ENCODE measurements around the gene TNFRSF4.

Gene TNFRSF4

DNA sequence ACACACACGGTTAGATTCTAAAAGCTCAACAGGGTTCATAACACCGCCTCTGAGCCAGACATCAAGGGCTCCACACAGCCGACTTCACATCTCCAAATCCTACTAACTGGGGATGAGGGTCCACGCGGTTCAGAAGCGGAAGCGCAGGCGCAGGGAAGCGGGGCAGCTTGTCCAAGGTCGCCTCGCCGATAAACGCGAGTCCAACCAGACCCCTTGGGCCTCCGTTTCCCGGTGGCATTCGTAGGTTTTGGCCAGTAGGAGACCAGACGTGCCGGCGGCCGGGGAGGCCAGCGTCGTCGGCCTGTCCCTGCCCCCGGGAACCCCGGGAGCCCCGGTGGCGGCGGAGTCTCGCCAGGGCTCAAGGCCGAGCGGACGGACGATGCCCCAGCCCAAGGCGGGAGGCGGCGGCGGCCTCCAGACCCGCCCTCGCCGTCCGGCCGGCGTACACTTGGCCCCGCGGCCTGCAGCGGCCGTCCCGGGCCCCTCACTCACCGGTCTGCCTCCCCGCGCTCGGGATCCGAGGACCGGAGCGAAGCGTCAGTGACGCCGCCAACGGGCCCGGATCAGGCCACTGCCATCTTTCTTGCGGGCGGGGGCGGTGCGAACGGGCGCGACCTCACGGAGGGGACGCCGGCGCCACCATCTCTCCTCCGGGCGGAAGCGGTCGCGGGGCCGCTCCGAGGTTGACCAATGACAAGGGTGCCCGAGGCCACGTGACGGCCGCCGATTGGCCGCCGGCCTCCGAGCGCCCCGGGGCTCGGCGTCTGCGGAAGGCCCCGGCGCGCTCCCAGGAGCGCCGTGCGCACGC is 17.7 kb upstream of the TNFRSF4 start, which contains the start of gene SDF4:
TSS of gene SDF4 (minus strand) at position 602 of the 808 bp plus-strand sequence. CDS start 3,229 bp downstream, outside the sequence.
- peak; percentile 82 for DNase-seq (ENCODE audit: low read depth)
- TF ChIP-seq, protein P1, sequence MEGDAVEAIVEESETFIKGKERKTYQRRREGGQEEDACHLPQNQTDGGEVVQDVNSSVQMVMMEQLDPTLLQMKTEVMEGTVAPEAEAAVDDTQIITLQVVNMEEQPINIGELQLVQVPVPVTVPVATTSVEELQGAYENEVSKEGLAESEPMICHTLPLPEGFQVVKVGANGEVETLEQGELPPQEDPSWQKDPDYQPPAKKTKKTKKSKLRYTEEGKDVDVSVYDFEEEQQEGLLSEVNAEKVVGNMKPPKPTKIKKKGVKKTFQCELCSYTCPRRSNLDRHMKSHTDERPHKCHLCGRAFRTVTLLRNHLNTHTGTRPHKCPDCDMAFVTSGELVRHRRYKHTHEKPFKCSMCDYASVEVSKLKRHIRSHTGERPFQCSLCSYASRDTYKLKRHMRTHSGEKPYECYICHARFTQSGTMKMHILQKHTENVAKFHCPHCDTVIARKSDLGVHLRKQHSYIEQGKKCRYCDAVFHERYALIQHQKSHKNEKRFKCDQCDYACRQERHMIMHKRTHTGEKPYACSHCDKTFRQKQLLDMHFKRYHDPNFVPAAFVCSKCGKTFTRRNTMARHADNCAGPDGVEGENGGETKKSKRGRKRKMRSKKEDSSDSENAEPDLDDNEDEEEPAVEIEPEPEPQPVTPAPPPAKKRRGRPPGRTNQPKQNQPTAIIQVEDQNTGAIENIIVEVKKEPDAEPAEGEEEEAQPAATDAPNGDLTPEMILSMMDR (conservative IDR thresholded peaks at IDR 0.05; ENCODE audit: low read depth, low read length), result no peak
- peak within 1 kb of the TSS; percentile 77 for H3K4me3 ChIP-seq (ENCODE audit: low read length)

DNA sequence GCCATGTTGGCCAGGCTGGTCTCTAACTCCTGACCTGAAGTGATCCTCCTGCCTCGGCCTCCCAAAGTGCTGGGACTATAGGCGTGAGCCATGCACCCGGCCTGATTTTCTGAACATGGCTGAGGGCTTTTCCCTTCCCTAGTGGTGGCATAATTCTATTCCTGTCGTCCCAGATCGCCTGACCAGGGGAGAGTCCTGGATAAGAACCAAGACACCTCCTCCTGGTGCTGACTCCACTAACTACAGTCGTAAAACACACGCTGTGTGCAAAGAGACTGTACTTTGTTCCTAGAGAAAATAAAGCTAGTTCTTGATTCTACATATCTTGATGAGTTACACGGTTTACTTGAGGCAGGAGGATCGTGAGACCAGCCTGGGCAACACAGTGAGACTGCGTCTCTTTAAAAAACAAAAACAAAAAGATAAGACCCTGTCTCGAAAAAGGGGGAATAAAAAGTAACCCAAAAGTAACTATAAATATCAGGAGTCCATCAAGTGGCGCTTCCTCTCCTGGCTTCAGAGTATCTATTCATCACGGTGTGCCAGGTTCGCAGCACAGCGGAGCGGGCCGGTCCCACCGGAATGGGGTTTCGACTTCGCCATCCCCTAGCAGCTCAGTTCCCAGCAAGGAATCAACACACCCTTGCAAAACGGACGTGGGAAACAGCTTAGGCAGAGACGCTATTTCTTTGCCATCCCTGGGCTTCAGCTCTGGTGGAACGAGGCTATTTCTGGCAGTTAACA is 16.9 kb upstream of the TNFRSF4 start:
- peak; percentile 35 for DNase-seq (ENCODE audit: low read depth)
- peak overlapping the region; percentile 77 for H3K4me3 ChIP-seq (ENCODE audit: low read length)

DNA sequence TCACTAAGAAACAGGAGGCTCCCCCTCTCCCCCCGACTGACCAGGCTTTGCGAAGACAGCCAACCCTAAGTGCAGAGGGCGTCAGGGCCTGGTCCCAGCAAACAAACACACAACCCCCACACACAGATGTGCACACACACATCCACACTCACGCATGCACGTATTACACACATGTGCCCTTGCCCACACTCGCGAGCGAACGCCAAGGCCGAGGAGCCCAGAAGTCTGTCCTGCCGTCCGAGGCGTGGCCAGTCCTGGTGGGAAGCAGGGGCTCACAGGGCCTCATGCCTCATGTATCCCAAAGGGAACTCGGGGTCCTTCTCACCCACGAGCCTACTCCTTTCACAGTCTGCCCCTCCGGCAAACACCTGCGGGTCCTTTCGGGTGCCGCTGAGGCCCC is 15.8 kb upstream of the TNFRSF4 start:
- no peak overlapping the region for H3K4me3 ChIP-seq (ENCODE audit: low read length)
- TF ChIP-seq, protein P1 (conservative IDR thresholded peaks at IDR 0.05; ENCODE audit: low read depth, low read length), result no peak
- no peak for DNase-seq (ENCODE audit: low read depth)

More for the DNA sequence above, 16.9 kb upstream of the TNFRSF4 start:
- TF ChIP-seq, protein P1 (conservative IDR thresholded peaks at IDR 0.05; ENCODE audit: low read depth, low read length), result peak; percentile 44

DNA sequence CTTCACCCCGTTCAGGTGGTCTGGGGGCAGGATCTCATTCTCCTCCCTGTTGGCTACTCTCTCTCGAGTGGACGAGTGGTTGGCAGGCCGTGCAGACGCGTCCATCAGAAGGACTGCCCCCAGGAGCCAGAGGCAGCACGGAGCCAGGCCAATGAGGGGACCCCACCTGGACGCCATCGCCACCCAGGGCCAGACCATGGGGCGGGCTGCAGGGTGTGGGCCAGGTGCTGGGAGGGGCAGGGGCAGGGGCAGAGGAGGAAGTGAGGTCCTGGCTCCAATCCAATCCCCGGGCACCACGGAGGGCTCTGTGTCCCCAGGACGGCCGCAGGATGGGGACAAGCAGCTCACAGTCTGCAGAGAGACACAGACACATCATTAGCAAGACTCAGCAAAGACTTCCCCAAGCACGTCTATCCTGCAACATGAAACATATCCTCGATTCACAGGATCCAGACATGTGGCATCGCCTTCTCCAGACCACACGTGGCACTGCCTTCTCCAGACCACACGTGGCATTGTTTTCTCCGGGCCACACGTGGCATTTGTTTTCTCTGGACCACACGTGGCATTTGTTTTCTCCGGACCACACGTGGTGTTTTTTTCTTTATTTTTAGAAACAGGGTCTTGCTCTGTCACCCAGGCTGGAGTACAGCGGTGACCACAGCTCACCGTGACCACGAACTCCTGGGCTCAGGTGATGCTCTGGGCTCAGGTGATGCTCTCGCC is 14.8 kb upstream of the TNFRSF4 start:
- TF ChIP-seq, protein P1 (conservative IDR thresholded peaks at IDR 0.05; ENCODE audit: low read depth, low read length), result no peak
- no peak for DNase-seq (ENCODE audit: low read depth)
- H3K4me3 ChIP-seq (ENCODE audit: low read length), result no peak overlapping the region

DNA sequence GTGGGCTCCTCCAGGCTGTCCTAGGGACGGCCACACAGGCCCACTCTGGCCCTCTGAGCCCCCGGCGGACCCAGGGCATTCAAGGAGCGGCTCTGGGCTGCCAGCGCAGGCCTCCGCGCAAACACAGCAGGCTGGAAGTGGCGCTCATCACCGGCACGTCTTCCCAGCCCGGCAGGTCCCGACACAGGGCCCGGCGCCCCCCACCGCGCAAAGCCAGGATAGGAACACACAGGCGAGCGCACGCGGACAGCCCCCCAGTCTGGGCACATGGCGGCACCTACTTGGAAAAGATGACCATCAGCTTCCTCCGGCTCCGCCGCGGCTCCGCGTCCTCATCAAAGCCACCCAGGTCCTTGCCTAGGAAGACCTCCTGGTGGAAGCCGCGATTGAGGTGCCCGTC is 14.2 kb upstream of the TNFRSF4 start:
- H3K4me3 ChIP-seq (ENCODE audit: low read length), result no peak overlapping the region
- TF ChIP-seq, protein P1 (conservative IDR thresholded peaks at IDR 0.05; ENCODE audit: low read depth, low read length), result no peak
- DNase-seq (ENCODE audit: low read depth), result no peak

DNA sequence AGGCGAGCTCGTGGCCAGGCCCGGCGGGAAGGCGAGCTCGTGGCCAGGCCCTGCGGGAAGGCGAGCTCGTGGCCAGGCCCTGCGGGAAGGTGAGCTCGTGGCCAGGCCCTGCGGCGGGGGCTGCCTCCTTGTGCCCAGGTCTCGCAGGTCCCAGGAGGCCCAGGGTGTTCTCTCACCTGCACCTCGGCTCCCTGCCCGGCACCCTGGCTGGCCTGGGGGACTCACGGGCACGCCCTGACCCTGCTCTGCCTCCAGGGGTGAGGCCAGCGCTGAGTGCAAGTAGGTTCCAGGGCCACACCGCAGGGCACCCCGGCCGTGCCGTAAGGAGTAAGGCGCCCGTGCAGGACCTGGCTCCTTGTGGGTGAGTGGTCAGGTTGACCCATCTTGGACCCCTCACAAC is 13.4 kb upstream of the TNFRSF4 start:
- no peak overlapping the region for H3K4me3 ChIP-seq (ENCODE audit: low read length)
- TF ChIP-seq, protein P1 (conservative IDR thresholded peaks at IDR 0.05; ENCODE audit: low read depth, low read length), result no peak
- DNase-seq (ENCODE audit: low read depth), result no peak

Data from retinal pigment epithelial cell (primary cell).